ENCODE results near the gene SNAP91.

DNA sequence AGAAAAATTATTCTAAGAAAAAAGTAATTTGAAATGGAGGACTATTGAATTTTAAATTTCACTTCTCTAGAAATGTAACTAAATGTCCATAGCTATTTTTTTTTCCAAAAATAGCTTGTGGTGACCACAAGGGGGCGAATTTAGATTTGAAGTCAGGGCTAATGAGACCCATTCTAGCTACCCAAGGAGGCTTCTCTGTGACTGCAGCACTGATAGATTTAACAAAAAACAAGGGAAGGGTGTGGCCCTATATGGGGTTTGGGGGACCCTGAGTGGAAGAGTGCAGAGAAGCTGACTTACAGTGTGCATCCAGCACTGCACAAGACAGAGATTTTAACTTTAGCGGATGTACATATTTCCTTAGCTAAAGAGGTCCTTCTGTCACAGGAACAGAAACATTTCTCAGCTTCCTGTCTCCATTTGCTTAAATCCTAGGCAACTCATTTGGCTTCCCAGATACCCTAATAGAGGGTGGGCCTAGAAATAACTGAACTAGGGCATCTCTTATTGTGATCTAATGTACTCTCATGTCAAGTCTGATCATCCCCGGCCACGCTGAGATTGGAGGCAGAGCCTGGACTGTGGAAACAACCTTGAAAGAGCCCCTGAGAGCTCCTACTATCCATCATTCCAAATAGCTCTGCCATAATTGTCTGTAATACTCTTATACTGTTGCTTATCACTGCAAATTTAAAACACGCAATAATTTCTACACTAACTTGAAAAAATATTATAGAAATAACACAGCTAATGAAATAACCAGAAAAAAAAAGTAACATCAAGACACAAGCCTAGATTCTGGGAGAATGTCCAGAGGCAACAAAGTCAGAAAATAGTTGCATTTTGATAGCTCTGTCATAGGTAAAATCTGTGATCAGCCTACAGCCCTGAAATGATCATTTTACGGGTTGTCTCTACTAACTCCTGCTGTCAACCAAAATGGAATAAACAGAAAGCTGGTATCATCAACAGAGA lies 93.6 kb downstream of the SNAP91 start:
- TF ChIP-seq ZNF274 (IDR thresholded peaks at IDR 0.05; ENCODE audit: low read depth, low read length) (no peak), SUZ12 (IDR thresholded peaks at IDR 0.05; ENCODE audit: extremely low read depth, insufficient read depth, insufficient read length) (no peak)

All from NT2/D1 (cell line).